ENCODE measurements around the gene VEGFB. TPM values are rescaled to one million over a fixed set of nuclear protein-coding genes. Genes with fewer than 3 reads are reported as not detected.

The VEGFB gene
- total and polyA plus RNA-seq, 2 of the 8 experiments (the other 6 are each of a cell fraction or from before 2014, with no cell fraction given): 9.3 to 49.6 TPM

GRCh38 chr11:64251016-64251752 lies 16.8 kb downstream of the VEGFB start, which contains the start of gene PLCB3 (continued):
- TF ChIP-seq CTCF (IDR thresholded peaks at IDR 0.05; ENCODE audit: control extremely low read depth in 1 of 3, insufficient read depth in 1 of 3, low read depth in 1 of 3, low read length in 3 of 3) (peak in 2 of 3 experiments; percentile 48 to 80; a peak in 3 of 4 replicates), ZNF274 (IDR thresholded peaks at IDR 0.05; ENCODE audit: borderline replicate concordance, extremely low read depth, low read length) (no peak), SIN3A (conservative IDR thresholded peaks at IDR 0.05 in 1 of 2, IDR thresholded peaks at IDR 0.05 in 1 of 2; ENCODE audit: low read depth in 1 of 2, low read length in 2 of 2) (peak in 1 of 2 experiments; percentile 51; a peak in 2 of 4 replicates), EP300 (IDR thresholded peaks at IDR 0.05; ENCODE audit: borderline replicate concordance in 1 of 2, low read depth in 2 of 2, low read length in 2 of 2) (no peak; a peak in 1 of 3 replicates), CBX5 (IDR thresholded peaks at IDR 0.05; ENCODE audit: low read depth, low read length) (no peak), YY1 (IDR thresholded peaks at IDR 0.05; ENCODE audit: low read depth, low read length) (no peak), SUZ12 (IDR thresholded peaks at IDR 0.05; ENCODE audit: low read length) (no peak), KDM4A (IDR thresholded peaks at IDR 0.05; ENCODE audit: low read depth, low read length, severe bottlenecking) (no peak), SP4 (IDR thresholded peaks at IDR 0.05; ENCODE audit: low read length) (peak; percentile 73; the same call in 1 of the 2 replicates), CREB1 (IDR thresholded peaks at IDR 0.05) (peak; percentile 52), ASH2L (IDR thresholded peaks at IDR 0.05; ENCODE audit: low read length) (no peak), RFX5 (IDR thresholded peaks at IDR 0.05; ENCODE audit: borderline replicate concordance, low read depth, low read length) (no peak), CTBP2 (IDR thresholded peaks at IDR 0.05; ENCODE audit: borderline replicate concordance, insufficient read depth, insufficient read length, low read length) (no peak)

Measured in H1 (cell line).